GM21526 (cell line): ENCODE data around the gene RFNG.

ENCODE experiments used
- ATAC-seq: cut with Tn5 transposase; IDR thresholded peaks from one replicate; pipeline ENCODE4 v1.9.1; 2021; ENCODE audit warnings: moderate library complexity; ENCODE audit not compliant: unreplicated experiment, low FRiP score

RFNG gene

GRCh38 chr17:82089723-82090548 is 38.3 kb upstream of the RFNG start:
- ATAC-seq: no peak

DNA sequence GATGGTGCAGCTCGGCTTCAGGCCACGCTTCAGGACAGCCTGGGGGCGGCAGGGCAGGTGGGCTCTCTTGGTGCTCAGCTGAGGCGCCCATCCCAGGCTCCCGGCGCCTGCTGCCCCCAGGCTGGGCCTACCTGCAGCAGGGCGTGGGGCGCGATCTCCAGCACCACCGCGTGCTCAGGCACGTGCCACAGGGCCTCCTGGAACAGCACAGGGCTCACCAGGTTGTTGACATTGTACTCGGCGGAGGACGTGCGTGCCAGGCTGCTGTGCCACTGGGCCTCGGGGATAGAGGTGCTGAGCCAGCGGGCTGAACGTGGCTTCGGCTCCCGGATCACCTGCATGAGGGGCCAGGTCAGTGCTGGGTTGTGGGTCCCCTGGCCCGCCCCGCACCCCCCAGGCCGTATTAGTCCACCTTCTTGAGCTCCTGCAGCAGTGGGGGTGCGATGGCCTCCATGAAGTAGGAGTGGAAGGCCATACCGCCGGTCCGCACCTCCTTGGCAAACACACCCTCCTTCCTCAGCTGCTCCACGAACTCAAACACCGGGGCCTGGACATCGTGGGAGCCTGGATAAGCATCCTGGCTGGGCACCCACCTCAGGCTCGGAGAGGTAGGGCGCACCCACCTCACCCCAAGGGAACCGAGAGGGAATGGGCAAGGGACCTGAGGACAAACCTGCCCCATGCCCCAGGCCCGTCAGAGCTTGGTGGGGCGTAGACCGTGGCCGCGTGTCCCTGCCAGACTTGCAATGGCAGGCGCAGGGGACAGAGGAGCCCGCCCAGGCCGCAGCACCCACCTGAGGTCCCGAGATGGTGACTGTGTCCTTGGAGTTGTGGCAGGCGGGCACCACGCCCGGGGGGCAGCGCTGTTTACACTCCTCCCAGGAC is 37.5 kb upstream of the RFNG start:
- no peak for ATAC-seq

DNA sequence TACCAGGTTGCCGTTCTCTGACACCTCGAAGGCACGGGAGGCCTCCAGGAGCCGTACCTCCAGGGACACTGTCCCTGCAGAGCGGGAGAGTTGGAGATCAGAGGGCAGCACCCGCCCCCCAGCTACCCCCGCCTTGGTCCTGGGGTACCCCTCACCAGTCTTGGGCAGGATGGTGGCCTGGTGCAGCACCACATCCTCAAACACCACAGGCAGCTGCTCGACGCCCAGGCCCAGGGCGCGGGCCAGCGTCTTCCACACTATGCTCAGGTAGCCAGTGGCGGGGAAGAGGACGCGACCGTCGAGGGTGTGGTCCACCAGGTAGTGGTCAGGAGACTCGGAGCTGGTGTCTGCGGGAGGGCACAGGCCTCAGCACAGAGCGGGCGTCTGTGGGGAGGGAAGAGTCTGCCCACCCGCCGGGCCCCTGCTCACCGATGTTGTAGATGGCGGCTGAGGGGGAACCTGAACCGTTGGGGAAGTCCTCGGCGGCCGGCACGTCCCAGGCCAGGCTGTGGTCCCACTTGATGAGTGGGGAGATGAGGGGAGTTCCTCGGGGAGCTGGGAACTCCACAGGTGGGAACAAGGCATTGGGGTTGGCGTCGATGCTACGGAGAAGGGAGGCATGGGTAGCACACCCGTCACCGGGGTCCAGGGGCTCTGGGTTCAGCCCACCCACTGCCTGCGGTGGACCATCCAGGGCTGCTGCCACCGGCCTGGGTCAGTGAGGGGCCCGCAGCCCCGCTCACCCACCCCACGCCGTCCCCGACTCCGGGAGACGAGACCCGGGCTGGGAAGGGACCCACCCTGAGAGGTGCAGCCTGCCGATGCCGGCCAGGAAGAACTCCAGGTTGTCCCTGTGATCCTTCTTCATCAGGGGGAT is 36.6 kb upstream of the RFNG start:
- no peak for ATAC-seq

GRCh38 chr17:82086941-82087906 is 35.6 kb upstream of the RFNG start:
- no peak for ATAC-seq

- ATAC-seq: no peak
Measured at GRCh38 chr17:82085931-82086764, 34.5 kb upstream of the RFNG start.

DNA sequence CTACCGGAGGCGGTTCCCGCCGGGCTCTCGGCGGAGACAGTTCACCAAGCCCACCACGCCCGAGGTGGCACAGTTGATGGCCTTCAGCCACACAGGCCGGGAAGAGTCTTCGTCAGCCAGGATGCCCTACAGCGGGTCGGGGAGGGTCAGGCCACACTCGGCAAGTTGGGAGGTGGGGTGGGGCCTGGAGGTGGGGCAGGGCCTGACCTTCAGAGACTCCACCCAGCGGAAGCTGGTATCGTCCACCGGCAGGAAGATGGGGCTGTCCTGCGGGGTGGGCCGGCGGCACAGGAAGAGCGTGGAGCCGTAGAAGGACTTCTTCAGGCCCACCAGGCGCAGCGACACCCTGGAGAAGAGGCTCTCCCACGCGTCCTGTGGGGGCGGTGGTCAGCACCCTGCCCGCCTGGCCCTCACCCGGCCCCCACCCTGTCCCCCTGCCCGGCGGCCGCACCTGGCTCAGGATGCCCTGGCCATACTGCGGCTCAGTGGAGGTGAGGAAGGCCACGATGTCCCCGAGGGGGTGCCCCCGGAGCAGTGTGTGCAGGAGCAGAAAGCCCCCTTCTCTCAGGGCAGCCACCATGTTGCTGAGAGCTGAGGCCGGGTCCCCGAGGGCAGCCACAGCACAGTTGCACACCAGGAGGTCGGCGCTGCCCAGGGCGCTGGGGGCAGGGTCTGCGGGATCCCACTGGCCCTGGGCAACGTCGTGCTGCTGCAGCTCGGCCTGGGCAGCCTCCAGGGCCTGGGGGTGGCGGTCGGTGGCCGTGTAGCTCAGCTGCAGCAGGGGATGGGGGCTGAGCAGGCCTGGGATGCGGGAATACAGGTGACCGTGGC is 33.6 kb upstream of the RFNG start:
- no peak for ATAC-seq

DNA sequence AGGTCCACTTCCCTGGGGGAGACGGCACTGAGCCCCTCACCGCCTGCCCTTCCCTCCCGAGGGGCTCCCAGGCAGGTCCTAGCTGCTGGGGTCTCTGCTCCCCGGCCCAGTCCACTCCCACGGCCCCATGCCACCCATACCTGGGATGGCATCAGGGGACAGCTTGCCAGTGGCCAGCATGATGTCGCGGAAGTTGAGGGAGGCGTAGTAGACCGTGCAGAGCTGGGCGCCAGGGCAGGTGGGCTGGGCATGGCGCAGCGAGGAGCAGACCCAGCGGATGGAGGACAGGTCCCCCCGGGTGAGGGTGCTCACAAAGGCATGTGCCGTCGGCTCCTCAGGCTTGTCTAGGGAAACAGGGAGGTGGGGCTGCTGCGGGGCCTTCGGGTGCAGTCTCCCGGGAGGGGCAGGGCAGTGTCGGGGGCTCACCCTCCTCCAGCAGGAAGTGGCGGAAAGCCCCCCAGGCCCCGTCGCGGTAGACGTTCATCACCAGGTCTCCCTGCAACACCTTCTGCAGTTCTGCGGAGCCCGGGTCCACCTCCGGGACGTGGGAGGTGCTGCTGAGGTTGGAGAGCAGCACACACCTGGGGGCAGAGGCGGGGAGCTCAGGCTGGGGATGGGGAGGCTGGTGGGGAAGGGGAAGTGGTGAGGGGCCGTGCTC is 32.9 kb upstream of the RFNG start:
- no peak for ATAC-seq

DNA sequence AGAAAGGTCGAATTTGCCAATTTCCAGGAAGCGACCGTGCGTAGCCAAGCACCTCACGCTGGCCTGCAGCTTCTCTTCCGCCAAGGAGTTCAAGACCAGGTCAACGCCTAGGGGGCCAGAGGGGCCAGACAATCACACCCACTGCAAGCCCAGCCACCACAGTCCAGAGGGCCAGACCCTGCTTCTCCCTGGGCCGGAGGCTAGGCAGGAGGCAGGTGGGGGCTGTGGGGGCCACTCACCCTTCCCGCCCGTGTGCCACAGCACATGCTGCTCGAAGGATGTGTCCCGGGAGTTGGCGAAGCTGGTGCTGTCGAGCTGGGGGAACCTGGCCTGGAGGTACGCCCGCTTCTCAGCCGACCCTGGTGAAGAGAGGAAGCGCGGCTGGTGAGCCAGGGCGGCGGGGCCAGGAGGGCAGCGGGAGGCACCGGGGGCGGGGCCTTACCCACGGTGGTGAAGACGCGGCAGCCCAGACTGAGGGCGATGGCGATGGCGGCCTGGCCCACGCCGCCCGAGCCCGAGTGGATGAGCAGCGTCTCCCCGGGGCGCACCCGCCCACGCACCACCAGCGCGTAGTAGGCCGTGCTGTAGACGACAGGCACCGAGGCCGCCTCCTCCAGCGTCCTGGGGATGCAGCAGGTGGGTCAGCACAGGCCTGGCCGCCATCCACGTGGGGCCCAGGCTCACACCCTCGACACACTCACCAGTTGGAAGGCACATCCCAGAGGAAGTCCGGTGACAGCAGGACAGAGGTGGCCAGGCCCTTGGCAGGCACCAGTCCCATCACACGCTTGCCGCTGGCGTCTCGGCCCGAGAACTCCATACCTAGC is 32.1 kb upstream of the RFNG start:
- no peak for ATAC-seq

- no peak for ATAC-seq
Measured at GRCh38 chr17:82083009-82083408, 31.4 kb upstream of the RFNG start.

- ATAC-seq: no peak
Measured at GRCh38 chr17:82082456-82082855, 30.8 kb upstream of the RFNG start.

DNA sequence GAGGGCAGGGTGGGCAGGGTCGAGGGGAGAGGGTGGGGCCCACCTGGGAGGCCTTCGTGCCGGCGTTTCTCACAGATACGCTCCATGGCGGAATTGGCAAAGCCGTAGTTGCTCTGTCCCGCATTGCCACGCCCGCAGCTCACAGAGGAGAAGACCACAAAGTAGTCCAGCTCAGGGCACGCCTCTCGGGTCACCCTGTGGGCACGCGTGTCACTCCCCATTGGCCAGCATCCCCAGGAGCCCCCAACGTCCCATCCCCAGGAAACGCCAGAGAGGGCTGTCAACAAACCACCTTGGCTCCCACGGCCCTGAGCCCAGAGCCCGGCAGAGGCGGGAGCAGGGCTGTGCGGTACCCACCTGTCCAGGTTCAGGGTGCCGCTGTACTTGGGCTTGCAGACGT is 30.4 kb upstream of the RFNG start:
- ATAC-seq: no peak

DNA sequence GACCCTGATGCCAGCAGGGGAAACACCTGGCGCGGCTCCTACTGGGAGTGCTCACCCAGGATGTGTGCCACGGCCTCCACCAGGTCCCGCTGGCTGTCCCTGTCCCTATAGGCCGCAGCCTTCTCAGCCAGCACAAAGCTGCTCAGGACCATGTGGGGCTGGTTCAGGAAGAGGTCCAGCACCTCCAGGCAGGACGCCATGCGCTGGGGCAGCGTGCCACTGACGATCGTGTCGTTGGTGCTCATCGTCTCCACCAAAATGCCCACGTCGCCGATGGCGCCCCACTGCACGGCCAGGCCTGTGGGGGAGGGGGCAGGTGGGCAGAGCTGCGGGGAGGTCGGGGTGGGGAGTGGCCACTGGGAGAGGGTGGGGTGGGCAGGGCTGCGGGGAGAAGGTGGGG is 29.9 kb upstream of the RFNG start:
- ATAC-seq: no peak

- ATAC-seq: no peak
Measured at GRCh38 chr17:82080789-82081464, 29.3 kb upstream of the RFNG start.

- ATAC-seq: no peak
Measured at GRCh38 chr17:82080048-82080788, 28.6 kb upstream of the RFNG start.

DNA sequence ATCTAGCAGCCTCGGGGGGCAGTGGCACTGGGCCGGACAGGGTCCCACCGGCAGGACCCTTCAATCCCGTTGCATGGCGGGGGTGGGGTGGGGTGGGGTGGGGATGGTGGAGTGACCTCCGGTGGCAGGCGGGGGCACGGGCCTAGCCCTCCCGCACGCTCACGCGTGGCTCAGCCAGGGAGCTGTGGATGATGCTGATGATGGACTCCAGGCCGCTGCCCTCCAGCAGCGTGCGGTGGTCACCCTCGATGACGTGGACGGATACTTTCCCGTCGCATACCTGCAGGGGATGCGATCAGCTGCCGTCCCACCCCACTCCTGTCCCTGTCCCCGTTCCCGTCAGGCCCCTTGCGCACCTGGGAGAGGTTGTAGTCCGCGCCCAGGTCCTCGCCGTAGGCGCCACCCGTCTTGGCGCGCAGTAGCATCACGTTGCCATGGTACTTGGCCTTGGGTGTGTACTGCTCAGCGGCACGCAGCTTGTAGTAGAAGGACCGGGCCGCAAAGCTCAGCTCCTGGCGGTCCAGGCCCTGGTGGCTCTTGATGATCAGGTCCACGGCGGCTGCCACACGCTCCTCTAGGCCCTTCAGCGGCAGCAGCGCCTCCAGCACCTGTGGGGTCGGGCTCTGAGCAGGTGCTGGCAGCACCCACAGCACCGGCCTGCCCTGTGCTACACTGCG is 27.5 kb upstream of the RFNG start:
- no peak for ATAC-seq
